Epithelial cell of umbilical artery (primary cell): Measurements from ENCODE around the gene WDR5. TPM values are rescaled to one million over a fixed set of nuclear protein-coding genes. Genes with fewer than 3 reads are reported as not detected.

Experiments
- total RNA-seq: library from RNA; depleted of rRNA; stranded (reverse); fragments of >200 nt; gene quantifications from 2 replicates; pipeline ENCODE4 v1.2.3, GENCODE V29; 2014

The WDR5 gene
- 20.1 and 29.9 TPM in 2 replicates for total RNA-seq

GRCh38 chr9:134135343-134136117, at the start of gene WDR5:
WDR5 (plus strand) TSS chr9:134136082; CDS start chr9:134139878, 3,796 bp downstream.

Other genes starting within 250 kb of the WDR5 start
- 12.0 and 13.8 TPM in 2 replicates for gene VAV2, start 143.8 kb upstream of the WDR5 start, total RNA-seq
- gene BRD3OS, start 110.6 kb upstream of the WDR5 start, total RNA-seq: 7.8 and 10.1 TPM in 2 replicates
- gene BRD3, start 68.1 kb upstream of the WDR5 start, total RNA-seq: 6.8 and 9.3 TPM in 2 replicates
- not detected in 2 replicates for gene RNU6ATAC, start 28.5 kb downstream of the WDR5 start, total RNA-seq
- gene RXRA, start 190.4 kb downstream of the WDR5 start, total RNA-seq: 9.4 and 11.2 TPM in 2 replicates